ENCODE results near the gene MBOAT2.

MBOAT2 gene

DNA sequence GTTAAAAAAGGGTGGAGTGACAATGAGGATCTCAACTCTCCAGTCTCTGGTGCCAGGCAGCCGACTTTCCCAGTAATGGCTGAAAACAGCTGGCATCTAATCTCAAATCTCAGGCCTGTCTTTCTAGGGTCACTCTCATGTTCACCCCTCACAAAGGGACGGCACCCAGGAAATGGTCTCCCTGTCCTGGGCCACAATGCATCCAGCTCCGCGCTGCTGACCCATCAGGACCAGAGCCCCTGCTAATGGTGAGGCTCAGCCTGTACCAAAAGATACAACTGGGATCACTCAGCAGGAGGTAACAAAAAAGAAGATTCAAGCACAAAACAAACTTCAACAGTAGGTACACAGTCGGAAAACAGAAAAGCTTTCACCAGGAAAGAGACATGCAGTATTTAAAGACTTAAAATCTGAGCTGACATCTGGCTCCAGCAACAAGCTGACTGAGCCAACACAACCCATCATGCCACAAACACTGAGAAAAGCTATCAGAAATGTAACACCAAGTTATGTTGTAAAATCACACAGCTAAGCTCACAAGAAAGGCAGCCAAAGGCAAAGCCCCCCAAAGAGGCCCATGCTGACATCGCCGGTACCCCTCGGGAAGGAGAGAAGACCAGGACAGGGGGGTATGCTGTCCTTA is 152.5 kb downstream of the MBOAT2 start:
- DNase-seq = no peak

DNA sequence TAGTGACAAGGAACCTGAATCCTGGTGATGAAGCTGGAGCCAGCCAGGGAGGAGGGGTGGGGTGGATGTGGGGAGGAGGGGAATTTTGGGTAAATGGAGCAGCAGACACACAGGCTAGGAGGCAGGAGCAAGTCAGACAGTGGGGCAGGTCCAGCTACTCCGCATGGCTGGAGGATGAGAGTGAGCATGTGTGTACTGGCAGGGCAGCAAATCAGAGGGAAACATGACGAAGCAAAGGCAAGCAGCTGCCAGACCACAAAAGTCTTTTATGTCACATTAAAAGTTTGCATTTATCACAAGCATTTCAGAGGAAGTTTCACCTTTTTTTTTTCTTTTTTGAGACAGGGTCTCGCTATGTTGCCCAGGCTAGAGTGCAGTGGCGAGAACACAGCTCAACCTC is 154.2 kb downstream of the MBOAT2 start:
- no peak for DNase-seq

DNA sequence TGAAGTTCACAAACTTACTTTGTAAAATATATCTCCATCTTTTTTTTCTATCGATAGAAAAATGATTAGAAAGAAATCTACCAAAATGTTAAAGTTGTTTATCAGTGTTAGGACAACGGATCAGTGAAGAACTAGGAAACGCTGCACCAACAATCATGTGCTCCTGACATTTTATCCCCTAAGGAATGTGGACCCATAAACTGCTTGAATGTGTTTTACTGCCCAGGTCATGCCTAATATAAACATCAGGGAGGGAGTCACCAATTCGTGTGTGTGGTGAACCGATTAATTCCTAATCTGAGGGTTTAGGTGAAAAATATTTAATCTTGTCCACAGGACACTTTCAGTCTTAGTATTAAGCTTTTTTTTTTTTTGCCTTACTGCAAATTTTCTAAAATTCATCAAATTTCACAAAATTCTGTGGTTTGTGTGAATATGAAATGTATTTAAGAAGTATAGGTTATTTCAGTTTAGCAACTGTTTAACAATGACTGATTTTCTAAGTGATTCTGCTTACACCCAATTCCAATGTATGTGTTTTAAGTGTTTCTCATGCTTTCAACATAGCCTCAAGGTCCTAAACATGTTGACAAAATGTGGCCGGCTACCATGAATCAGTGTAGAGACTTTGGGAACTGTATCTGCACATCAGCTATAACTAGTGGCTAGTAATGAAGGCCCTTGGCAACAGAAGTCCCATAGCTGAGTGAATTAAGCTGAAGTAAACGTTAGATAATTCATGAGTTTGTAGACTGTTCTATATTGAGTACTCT is 155.0 kb downstream of the MBOAT2 start:
- no peak for DNase-seq

DNA sequence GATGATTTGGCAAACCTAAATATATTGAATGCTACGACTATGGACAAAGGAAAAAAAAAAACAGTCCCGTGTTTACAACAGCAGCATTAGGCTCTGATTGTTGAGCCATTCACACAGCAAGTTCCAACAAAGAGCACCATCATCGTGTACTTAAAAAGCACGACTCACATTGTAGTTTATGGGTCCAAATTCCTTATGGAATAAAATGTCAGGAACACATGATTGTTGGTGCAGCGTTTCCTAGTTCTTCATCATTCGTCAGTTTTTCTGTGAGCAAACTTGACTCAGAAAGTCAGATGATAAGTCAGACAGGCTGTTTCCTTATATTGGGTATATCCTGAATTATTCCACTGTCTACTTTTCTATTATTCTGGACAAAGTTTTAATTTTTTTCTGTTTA is 156.1 kb downstream of the MBOAT2 start:
- no peak for DNase-seq

DNA sequence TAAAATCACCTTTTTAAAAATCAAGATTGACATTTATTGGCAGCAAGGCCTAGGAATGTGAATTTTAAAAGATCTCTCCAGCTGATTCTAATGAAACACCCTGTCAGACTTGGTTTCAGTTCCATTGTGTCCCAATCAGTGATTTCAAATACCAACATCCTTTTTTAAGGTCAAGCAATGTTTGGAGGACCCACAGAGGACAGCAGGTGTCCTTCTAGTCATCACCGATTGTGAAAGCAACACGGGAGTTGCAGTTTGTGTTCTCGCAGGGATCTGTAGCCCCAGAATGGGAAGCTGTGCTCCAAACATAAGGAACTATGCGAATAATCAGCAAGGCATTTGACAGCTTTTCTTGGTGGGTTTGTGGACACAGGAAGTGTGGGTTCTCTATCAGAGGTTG is 161.6 kb downstream of the MBOAT2 start:
- DNase-seq = no peak

DNA sequence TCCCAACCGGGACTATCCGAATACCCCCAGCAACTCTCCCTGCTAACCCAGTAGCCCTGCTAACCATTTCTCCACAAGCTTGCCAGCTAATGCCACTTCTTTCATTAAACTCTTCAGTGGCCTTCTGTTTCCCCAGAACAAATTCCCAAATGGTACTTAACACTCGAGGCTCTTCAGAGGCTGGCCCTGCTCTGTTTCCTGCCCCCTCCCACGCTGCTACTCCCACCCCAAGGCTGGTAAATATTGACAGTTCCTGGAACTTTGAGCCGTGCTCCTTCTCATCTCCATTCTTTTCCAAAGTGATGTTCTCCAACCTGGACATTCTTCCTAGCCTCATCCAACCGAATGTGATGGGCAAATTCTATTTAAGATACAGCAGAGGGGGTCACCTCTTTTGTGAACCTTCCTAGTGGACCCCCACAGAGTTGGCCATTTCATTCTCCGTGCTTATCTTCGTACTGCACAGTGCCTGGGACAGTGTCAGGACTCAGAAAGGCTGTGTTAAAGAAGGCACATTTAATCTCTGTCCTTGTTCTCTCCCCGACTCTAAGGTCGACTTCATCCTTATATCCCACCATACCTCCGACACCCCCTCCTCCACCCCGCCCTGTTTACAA is 162.9 kb downstream of the MBOAT2 start:
- no peak for DNase-seq

DNA sequence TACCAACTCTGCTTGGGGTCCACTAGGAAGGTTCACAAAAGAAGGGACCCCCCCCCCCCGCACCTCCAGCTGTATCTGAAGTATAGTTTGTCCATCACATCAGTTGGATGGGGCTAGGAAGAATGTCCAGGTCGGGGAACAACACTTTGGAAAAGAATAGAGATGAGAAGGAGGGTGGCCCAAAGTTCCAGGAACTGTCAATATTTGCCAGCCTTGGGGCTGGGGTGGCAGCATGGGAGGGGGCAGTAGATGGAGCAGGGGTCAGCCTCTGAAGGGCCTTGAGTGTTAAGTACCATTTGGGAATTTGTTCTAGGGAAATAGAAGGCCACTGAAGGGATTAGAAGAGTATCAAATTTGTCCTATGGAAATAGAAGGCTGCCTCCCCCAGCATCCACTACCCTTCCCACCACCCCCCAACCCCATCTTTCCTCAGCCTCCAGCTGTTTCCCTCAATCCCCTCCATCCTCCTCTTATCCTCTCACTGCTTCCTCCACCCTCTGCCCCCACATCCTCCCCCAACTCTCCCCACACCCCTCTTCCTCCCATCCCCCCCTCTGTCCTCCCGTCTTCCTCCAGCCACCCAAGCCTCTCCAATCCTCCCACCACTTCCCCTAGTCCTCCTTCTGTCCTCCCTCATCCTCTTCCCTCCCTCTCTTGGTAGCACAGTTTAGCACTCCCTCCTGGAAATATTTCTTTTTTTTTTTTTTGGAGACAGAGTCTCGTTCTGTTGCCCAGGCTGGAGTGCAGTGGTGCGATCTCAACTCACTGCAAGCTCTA is 164.1 kb downstream of the MBOAT2 start:
- DNase-seq = no peak

DNA sequence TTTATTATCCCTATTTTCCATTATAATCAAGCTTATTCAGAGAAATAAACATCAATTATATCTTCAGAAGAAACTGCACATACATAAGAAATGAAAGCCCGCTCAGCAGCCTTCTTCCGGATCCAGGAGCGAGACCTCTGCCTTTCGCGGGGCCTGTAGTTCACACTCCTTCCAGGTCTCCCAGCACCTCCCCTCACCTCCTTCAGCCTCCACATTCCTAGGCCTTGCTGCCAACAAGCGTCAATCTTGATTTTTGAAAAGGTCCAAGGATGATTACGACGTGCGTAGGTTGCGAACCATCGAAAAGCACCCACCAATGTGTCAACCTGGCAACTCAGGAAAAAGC is 165.7 kb downstream of the MBOAT2 start:
- no peak for DNase-seq

DNA sequence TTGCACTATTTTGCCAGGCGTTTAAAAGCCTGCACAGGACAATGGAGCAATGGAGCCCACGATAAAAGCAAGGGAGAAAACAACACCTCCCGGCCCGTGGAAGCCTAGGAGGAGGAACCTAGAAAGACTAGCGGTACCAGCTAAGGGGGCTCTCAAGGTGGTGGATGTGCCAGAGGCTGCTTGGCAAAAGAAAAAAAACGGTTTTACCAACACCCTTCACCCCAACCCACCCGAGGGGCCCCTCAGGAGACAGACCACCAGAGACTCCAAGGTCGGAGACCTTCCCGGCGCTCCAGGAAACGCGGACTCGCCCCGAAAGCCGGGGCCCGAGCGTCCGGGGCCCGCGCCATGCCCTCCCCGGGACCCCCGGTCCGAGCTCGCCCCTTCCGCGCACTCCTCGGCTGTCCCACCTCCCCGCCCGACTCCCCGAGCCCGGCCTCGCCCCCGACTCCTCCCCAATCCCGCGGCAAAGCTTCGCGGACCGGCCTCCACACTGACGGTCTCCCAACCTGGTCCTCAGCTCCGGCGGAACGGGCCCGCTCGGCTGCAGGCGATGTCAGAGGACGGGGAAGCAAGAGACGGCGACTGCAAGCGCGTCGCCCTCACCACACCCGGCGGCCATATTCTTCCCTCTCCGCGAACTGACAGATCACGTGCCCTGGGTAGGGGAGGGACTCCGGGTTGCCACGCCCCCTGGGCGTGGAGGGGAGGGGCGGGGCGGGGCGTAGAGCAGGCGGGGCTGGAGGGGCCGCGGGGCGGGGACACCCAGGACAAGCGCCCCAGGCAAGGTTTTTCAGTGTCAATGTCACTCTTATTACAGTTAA is 166.3 kb downstream of the MBOAT2 start, which contains the start of gene KIDINS220:
Gene KIDINS220, minus strand, starts transcription at position 643 of the 824 bp plus-strand sequence. CDS start 10,520 bp downstream, outside the sequence.
- peak; percentile 38 to 88 for DNase-seq

DNA sequence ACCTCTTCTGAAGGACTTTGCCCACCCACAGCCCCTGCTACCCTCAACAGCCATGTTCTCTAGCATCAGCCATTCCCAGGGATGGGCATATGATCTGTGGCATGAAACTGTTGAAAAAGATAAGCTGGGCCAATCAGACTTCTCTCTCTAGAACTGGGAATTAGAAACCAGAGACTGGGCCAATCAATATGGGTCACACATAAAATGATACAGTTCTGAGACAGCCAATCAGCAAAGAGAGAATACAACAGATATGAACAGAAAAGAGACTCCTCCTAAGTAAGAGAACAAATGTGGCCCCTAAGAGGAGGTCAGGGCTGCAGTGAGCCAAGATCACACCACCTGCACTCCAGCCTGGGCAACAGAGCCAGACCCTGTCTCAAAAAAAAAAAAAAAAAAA is 168.2 kb downstream of the MBOAT2 start:
- DNase-seq = no peak

DNA sequence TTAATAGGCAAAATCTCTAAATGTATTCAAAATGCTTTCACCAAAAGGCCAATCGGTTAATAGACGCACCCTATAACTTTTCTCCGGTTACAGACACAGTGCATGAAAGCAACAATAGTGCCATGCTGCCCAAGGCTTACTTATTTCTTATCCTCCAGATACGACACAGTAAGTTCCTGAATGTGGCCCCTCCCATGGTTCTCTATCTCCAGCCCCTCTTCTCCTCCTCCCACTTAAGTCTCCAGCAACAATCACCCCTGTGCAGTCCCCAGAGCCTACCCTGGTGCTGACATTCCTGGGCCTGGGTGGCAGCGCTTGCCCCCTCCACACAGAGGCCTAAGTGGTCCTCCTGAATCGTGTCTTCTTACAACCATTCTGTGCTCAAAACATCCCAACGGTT is 169.6 kb downstream of the MBOAT2 start:
- no peak for DNase-seq

DNA sequence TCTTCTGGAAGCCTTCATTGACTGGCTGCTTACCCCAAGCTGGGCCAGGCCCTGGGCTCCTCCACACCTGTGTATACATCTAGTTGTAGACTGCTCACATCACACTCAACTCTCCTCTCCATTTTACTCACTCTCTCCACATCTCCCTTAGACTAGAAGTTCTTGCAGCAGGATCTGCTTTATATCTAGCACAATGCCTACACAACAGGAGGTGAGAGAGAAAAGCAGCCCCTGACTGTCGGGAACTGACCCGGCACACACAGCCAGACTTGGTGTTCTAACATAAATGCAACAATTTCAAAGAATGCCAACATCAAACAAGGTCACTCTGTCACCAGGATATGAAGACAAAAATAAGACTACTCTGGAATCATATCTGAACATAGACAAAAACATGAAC is 172.0 kb downstream of the MBOAT2 start:
- DNase-seq = no peak

DNA sequence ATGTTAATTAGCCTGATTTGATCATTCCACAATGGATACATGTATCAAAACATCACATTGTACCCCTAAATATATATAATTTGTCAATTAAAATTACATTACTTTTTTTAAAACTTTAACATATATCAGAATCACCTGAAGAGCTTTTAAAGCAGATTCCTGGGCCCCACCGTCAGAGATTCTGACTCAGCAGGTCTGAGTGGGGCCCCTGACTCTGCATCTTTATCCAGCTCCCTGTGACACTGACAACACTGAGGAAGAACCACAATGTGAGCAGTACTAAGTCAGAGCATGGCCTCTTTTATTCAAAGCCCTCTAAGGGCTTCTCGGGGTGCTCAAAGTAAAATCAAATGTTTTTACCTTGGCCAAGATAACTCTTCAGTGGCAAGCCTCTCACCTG is 175.8 kb downstream of the MBOAT2 start:
- no peak for DNase-seq

DNA sequence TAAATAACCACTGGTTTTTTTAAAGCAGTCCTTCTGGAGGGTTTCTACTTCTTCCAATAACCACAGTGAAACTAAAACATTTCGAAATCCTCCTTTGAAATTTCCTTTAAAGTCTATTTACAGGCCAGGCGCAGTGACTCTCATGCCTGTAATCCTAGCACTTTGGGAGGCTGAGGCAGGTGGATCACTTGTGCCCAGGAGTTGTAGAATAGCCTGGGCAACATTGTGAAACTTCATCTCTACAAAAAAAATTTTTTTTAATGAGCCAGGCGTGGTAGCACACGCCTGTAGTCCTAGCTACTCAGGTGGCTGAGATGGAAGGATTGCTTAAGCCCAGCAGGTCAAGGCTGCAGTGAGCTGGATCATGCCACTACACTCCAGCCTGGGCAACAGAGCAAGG is 181.3 kb downstream of the MBOAT2 start:
- no peak for DNase-seq

DNA sequence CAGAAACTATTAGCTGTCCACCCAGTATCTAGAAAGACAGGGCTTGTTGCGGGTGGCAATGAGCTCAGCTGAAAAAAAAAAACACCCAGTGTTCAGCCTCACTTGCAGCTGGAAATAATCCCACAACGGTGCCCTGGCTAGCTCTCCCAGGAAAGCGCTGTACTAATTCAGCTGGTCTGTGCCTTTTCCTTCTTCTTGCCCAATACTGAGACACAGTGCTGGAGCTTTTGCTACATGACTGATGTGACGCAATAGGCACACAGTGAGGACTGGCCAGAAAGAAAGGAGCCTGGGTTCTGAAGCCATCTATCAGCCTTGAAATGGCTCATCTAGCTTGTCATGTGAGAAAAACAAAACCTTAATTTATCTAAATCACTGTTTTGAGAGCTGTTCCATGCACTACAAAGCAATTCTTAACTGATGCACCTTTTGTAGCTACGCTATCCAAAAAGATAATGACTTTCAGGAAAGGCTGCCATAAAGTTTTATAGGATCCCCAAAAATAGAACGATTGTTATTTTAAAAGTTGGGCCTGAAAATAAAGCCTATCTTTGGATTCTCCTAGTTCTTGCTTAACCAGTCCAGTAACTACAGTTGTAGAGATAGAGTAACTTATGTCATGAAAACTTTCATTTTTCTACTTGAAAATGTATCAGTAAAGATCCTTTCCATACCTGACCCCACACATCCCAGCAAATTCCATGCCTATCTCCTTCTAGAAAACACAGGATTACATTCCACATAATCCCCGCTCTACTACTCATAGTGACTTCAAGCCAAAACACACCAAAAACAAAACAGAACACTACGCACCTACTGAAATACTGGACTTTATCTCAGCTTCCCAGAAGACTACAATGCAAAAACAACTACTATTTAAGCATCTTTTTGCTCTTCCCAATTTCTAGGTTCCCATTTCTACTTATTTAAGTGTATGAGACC is 181.9 kb downstream of the MBOAT2 start:
- no peak for DNase-seq

DNA sequence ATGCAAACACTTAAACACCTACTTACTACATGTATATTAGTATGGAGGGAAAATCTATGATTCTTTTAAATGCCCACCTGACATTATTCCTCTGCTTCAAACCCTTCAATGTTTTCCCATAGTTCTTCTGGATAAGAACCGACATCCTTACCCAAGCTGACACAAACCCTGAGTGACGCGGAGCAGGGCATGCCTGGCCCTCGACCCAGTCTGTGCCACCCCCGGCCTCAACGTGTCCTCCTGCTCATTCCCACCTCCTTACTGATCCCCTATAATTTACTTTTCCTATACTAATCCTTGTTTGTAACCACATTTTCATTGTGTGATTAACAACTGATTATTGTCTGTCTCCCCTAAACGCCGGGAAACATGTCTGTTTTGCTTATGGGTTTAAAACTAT is 183.5 kb downstream of the MBOAT2 start:
- DNase-seq = no peak

DNA sequence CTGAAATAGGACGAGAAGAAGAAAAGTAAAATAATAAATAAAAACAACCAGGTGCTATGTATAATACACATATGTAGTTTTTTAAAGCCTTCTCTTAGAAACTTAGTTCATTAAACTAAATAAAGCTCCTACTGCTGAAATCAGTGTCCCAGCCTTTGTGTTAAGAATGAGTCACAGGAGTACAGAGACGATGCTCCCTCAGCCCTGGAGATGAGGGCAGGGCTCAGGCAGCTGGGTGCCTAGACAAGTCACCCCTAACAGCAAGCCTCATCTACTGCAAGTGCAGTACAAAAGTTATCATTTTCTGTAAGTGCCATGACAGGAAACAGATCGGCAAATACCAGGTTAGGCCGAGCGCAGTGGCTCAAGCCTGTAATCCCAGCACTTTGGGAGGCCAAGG is 184.3 kb downstream of the MBOAT2 start:
- DNase-seq = no peak

DNA sequence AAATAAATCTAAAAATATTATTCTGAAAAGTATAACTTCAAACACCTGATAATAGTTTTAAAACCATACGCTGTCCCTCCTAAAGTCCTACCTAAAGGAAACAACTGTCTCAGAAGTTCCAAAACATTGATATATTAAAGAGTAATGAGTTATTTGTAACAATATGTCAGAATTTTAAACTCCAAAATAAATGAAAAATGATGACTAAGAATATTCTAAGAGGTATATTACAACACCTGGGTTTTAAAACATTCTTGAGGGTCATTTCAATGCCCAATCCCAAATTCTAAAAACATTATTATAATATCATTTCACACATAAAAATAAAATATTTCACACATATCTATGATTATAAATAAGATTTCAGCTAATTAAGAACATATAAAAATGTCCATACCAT is 186.3 kb downstream of the MBOAT2 start:
- no peak for DNase-seq

DNA sequence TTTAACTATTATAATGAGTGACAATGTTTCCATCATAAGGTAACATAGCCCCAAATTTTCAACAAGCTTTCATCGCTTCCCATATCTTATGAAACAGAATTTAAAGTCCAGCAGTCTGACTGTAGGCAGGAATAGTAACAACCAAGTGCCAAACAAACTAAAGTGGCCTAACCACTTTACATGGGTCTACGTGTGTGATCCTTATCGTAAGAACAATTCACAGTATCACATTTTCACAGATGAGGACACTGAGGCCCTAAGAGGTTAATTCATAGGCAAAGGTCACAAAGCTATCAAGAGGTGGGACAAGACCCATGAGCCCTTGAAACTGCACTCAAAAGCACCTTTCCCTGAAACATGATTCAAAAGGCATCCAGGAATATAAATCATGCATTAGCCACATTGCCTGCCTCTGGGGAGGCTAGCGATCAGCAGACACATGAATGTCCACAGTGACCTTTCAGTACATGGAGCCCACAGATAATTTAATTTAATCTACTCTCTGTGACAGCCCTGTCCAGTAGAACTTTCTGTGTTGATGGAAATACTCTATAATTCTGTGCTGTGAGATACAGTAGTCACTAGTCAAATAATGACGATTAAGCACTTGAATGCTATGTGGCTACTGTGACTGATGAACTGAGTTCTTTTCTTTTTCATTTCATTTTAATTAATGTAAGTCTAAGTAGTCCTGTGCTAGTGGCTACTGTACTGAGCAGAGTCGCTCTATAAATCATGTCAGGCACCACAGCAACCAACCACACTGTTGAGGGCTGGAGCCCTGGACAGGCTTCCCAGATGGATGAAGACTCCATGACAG is 196.4 kb downstream of the MBOAT2 start:
- no peak for DNase-seq
